Effector CD4-positive, alpha-beta T cell (primary cell): ENCODE measurements around the gene MVK.

ENCODE experiments used
- DNase-seq: peaks from one replicate; pipeline ENCODE4 v3.0.0-alpha.2; 2020

The MVK gene

DNA sequence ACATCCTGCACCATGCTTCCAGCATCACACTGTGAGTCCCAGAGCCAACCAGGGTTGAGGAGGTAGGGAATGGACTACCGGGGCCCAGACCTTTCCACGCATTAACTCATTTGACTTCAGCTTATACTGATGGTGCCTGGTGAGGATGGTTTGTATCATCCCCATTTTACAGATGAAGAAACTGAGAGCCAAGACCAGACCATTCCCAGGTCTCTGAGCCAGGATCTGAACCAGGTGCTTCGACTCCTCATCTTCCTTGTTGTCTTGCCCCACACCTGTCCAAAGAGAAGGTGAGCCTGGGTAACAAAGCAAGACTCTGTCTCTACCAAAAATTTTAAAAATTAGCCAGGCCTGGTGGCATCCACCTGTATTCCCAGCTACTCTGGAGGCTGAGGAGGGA lies 64.4 kb downstream of the MVK start:
- no peak for DNase-seq

DNA sequence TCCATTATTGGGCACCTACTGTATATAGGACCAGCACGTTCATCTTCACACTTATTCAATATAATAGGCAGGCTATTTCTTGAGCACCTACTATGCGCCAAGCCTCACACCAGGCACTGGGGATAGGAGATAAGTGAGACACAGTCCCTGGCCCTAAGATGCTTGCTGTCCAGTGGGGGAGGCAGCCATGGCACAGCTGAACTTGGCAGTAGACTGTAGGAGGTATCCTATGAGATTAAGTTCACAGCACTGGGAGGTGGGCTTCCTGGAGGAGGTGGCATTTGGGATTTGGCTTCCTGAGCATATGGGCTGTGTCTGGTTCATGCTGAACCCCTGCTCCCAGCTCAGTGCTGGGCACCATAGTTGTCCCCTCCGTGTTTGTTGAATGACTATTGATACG lies 65.1 kb downstream of the MVK start:
- DNase-seq = no peak

DNA sequence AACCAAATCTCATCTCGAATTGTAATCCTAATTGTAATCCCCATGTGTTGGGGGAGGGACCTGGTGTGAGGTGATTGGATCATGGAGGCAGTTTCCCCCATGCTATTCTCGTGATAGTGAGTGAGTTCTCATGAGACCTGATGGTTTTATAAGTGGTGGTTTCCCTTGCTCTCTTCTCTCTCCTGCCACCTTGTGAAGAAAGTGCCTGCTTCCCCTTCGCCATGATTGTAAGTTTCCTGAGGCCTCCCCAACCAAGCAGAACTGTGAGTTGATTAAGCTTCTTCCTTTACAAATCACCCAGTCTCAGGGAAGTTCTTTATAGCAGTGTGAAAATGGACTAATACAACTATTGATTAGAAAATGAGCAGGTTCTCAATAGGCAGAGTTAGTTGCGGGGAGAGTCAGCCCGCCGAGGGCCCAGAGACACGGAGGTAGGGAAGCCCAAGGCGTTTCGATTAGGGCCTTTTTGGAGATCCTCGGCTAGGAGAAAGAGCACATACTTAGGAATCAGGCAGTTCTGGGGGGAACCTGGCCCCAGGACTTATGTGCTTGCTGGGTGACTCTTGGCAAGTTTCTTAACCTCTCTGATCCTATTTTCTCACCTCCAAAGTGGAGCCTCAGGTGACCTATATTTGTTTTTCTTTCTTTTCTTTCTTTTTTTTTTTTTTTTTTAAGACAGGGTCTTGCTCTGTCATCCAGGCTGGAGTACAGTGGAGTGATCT lies 65.7 kb downstream of the MVK start:
- DNase-seq = no peak

DNA sequence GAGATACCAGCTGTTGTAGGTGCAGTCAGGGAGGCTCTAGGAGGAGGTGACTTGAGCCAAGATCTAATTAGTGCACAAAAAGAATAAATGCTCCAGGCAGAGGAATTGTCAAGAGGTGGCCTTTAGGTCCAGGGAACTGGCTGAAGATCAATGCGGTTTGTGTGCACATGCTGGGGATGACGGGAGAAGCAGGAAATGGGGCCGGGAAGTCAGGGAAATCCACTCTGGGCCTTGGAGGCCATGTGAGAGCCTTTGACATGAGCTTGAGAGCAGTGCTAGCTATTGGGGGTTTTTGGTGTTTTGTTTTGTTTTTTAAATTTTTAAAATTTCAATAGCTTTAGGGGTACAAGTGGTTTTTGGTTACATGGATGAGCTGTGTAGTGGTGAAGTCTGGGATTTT lies 67.4 kb downstream of the MVK start:
- no peak for DNase-seq

DNA sequence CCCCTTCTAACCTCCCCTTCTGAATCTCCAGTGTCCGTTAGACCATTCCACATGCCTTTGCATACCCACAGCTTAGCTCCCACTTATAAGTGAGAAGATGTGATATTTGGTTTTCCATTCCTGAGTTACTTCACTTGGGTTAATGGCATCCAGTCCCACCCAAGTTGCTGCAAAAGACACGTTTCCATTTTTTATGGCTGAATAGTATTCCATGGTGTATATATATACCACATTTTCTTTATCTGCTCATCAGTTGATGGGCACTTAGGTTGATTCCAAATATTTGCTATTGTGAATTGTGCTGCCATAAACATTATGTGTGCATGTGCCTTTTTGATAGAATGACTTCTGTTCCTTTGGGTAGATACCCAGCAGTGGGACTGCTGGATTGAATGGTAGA lies 67.8 kb downstream of the MVK start:
- no peak for DNase-seq

DNA sequence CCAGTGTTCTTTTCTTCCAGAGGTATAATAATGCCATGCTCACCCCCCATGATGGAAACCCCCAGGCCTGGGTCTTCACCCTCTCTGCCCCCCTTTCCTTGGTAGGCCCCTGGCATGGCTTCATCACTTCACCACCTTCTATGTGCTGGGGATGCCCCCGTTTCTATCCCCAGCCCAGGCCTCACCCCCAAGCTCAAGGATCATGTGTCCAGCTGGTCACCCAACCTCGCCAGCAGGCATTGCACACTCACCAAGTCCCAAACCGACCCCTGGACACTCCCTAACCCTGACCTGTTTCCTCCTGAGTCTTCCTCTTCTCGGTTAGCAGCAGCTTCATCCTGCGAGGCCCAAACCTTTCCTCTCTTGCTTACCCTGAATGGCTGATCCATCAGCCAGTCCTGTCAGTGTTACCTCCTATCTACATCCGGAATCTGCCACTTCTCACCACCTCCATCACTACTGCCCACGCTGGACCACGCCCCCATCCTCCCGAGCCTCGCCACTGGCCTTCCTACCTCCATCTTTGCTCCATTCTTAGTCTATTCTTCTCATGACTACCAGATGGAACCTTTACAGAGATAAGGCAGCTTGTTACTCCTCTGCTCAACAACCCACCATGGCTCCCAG lies 69.0 kb downstream of the MVK start:
- DNase-seq = no peak

DNA sequence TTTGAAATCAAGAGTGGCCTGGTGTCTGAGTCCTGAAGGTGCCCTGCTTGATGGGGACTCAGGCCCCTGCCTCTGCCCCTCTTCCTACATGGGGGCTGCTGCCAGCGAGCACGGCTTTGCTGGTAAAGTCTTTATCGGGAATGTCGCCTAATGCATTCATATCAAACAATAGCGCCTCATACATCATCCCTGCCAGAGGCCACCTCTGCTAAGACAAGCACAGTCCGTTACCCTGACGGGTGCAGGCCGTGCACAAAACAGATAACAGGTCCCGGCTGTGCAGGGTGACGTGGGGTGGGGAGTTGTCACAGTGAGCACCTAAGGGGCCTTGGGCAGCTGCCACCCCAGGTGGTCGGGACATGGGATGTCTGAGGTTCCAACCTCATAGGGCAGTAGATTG lies 71.6 kb downstream of the MVK start:
- DNase-seq = no peak

DNA sequence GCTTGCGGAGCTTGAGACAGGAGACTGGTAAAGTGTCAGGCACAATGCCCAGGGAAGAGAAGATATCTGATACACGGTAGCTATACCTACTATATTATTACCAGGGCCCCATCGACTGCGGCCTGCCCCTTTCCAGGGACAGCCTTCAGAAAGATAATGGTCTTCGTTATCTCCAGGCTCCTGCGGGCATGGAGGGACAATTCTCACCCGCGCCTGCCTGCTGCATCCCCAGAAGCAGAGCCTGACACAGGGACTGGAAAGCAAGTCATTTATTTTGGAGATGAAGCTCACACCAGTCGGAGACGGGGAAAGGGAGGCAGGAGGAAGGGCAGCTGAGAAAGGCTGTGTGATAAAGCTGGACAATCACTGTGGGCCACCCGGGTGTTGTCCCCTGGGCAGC lies 72.1 kb downstream of the MVK start:
- no peak for DNase-seq
